DND-41 (cell line): ENCODE results near the gene HSPA12A.

Source experiments
- ATAC-seq: fragments of 200-7000 bp; cut with Tn5 transposase; 3 replicates; pipeline ENCODE4 v1.9.1; 2021; ENCODE audit warnings: low read depth; ENCODE audit not compliant: insufficient read depth
- DNase-seq: peaks from one replicate; pipeline ENCODE4 v3.0.0-alpha.2; 2020
- H2AFZ ChIP-seq: 2 replicates; pipeline ENCODE4 v1.6.0; 2012; ENCODE audit warnings: low read depth, low read length
- H3K27ac ChIP-seq: 2 replicates; pipeline ENCODE4 v1.5.1; 2012; ENCODE audit warnings: low read length, inconsistent platforms
- H3K27me3 ChIP-seq: fragments of 200-600 bp; sonication (generic); 2 replicates; pipeline ENCODE4 v1.6.0; 2012; ENCODE audit warnings: low read length, mild to moderate bottlenecking, inconsistent platforms; ENCODE audit not compliant: insufficient read depth, poor library complexity
- H3K36me3 ChIP-seq: 2 replicates; pipeline ENCODE4 v1.5.1; 2012; ENCODE audit warnings: low read length, inconsistent platforms; ENCODE audit not compliant: insufficient read depth
- H3K4me1 ChIP-seq: 2 replicates; pipeline ENCODE4 v1.5.1; 2012; ENCODE audit warnings: mild to moderate bottlenecking, low read length; ENCODE audit not compliant: insufficient read depth
- H3K4me2 ChIP-seq: 2 replicates; pipeline ENCODE4 v1.6.0; 2012; ENCODE audit warnings: mild to moderate bottlenecking, moderate library complexity, low read length, inconsistent platforms; ENCODE audit not compliant: insufficient read depth
- H3K4me3 ChIP-seq, 2 experiments: fragments of 200-600 bp in 1 of 2; shearing (Covaris generic) in 1 of 2; 2 replicates each; pipeline ENCODE4 v1.5.1; 2012 to 2016; ENCODE audit warnings: inconsistent platforms in 2 of 2, low read length in 2 of 2, mild to moderate bottlenecking in 2 of 2, low read depth in 1 of 2, moderate library complexity in 1 of 2
- H3K79me2 ChIP-seq: 2 replicates; pipeline ENCODE4 v1.6.0; 2012; ENCODE audit warnings: low read length, inconsistent platforms; ENCODE audit not compliant: insufficient read depth
- H3K9ac ChIP-seq: 2 replicates; pipeline ENCODE4 v1.6.0; 2012; ENCODE audit warnings: low read depth, mild to moderate bottlenecking, inconsistent platforms, low read length, moderate library complexity
- H3K9me3 ChIP-seq: 2 replicates; pipeline ENCODE4 v1.5.1; 2012; ENCODE audit warnings: low read length, moderate library complexity, mild to moderate bottlenecking, inconsistent platforms; ENCODE audit not compliant: insufficient read depth, severe bottlenecking
- H4K20me1 ChIP-seq: 2 replicates; pipeline ENCODE4 v1.6.0; 2012; ENCODE audit warnings: low read length; ENCODE audit not compliant: insufficient read depth
- EZH2 ChIP-seq: IDR thresholded peaks from 3 replicates; pipeline ENCODE4 v1.6.1; 2012; ENCODE audit warnings: borderline replicate concordance, low read depth, mild to moderate bottlenecking, moderate library complexity, low read length, inconsistent platforms; ENCODE audit not compliant: severe bottlenecking
- TF ChIP-seq, protein P1 (sequence below): IDR thresholded peaks from 2 replicates; pipeline ENCODE4 v1.5.1; 2012; ENCODE audit warnings: borderline replicate concordance, low read length, moderate library complexity, mild to moderate bottlenecking; ENCODE audit not compliant: poor library complexity, severe bottlenecking; ENCODE audit errors: extremely low read depth

The HSPA12A gene

DNA sequence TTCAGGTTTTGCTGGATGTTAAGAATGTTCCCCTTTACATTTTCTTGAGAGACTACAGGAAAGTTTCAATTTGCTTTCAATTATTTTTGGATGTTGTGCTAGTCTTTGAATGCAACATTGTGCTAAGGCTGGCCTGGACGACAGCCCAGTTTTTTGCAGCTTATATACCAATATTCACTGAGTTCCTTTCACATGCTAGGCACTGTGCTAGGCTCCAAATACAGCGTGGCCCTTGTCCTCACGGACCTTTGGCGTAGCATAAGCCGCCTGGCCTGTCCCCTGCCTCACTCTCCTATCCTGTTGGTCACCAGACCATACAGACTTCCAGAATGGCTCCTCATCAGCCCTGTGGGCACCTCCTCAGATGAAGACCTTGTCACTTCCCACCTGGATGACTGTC is 19.5 kb upstream of the HSPA12A start:
- no peaks in the 10 kb centered on the region for H3K79me2 ChIP-seq
- no peak overlapping the region for H3K4me2 ChIP-seq
- no peaks in the 10 kb centered on the region for H3K4me1 ChIP-seq
- no peak overlapping the region for H3K4me3 ChIP-seq
- no peak for TF ChIP-seq EZH2
- TF ChIP-seq, protein P1, sequence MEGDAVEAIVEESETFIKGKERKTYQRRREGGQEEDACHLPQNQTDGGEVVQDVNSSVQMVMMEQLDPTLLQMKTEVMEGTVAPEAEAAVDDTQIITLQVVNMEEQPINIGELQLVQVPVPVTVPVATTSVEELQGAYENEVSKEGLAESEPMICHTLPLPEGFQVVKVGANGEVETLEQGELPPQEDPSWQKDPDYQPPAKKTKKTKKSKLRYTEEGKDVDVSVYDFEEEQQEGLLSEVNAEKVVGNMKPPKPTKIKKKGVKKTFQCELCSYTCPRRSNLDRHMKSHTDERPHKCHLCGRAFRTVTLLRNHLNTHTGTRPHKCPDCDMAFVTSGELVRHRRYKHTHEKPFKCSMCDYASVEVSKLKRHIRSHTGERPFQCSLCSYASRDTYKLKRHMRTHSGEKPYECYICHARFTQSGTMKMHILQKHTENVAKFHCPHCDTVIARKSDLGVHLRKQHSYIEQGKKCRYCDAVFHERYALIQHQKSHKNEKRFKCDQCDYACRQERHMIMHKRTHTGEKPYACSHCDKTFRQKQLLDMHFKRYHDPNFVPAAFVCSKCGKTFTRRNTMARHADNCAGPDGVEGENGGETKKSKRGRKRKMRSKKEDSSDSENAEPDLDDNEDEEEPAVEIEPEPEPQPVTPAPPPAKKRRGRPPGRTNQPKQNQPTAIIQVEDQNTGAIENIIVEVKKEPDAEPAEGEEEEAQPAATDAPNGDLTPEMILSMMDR: no peak
- no peak overlapping the region for H3K27ac ChIP-seq
- H3K36me3 ChIP-seq: no peaks in the 10 kb centered on the region
- no peak overlapping the region for H3K9ac ChIP-seq
- DNase-seq (no peak), ATAC-seq (no peak)
- no peaks in the 10 kb centered on the region for H3K27me3 ChIP-seq
- H4K20me1 ChIP-seq: no peaks in the 10 kb centered on the region
- H3K9me3 ChIP-seq: no peaks in the 10 kb centered on the region
- H2AFZ ChIP-seq: no peak overlapping the region

DNA sequence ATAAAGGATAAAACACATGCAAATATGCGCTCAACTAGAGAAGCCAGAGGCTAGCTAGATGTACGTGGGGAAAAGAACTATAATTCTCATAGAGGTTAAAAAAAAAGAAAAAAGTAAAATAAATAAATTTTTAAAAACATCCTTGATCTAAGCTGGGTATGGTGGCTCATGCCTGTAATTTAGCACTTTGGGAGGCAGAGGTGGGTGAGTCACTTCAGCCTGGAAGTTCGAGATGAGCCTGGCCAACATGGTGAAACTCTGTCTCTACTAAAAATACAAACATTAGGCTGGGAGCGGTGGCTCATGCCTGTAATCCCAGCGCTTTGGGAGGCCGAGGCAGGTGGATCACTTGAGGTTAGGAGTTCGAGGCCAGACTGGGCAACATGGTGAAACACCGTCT is 18.6 kb upstream of the HSPA12A start:
- Histone ChIP-seq H3K9ac (no peak overlapping the region), H3K27me3 (no peaks in the 10 kb centered on the region), H2AFZ (no peak overlapping the region), H4K20me1 (no peaks in the 10 kb centered on the region), H3K27ac (no peak overlapping the region), H3K4me1 (no peaks in the 10 kb centered on the region), H3K9me3 (no peaks in the 10 kb centered on the region), H3K4me3 (no peak overlapping the region), H3K4me2 (no peak overlapping the region), H3K79me2 (no peaks in the 10 kb centered on the region), H3K36me3 (no peaks in the 10 kb centered on the region)
- ATAC-seq (no peak), DNase-seq (no peak)
- TF ChIP-seq, protein P1: no peak
- no peak for TF ChIP-seq EZH2

DNA sequence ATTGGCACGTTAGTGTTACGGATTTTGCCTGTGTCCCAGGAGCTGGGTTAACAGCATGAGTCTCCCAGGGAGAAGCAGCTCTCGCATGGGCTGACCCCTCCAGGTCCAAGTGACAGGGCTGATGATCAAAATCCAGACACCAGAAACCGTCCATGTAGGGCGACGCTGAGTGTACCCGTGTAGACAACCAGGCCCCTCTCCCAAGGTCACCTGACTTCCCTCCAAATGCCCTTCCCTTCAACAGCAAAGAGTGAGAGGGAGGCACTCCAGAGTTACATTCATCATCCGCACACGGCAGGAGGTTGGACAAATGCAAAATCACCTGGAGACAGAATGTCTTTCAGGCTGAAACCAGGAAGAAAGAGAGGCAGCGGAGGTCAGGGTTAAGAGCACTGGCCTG is 14.9 kb upstream of the HSPA12A start:
- no peak overlapping the region for H3K4me2 ChIP-seq
- H4K20me1 ChIP-seq: no peaks in the 10 kb centered on the region
- H3K9ac ChIP-seq: no peak overlapping the region
- no peaks in the 10 kb centered on the region for H3K79me2 ChIP-seq
- H3K36me3 ChIP-seq: no peaks in the 10 kb centered on the region
- H3K27ac ChIP-seq: no peak overlapping the region
- H3K4me1 ChIP-seq: no peaks in the 10 kb centered on the region
- TF ChIP-seq EZH2: no peak
- TF ChIP-seq, protein P1: no peak
- H3K27me3 ChIP-seq: no peaks in the 10 kb centered on the region
- H2AFZ ChIP-seq: no peak overlapping the region
- no peak for ATAC-seq
- H3K9me3 ChIP-seq: no peaks in the 10 kb centered on the region
- H3K4me3 ChIP-seq: no peak overlapping the region
- no peak for DNase-seq

DNA sequence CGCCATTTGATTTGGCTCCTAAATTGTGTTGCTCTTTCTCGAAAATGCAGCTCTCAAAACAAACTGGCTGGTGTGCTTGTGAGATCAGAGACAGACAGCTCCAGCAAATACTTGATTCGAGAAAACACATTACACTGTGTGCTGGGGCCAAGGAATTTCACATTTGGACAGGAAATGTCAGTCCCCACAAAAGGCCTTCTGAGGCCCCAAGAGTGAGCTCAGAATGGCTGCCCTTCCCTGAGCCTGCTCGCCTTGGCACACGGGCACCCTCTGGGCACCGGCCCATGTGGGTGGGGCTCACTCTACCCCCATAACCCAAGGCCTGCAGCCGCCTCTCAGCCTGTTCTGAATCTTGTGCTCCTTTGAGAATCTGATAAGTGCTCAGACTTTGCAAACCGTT is 13.9 kb upstream of the HSPA12A start:
- ATAC-seq (no peak), DNase-seq (no peak)
- Histone ChIP-seq H3K27ac (no peak overlapping the region), H3K9me3 (no peaks in the 10 kb centered on the region), H3K4me3 (no peak overlapping the region), H3K9ac (no peak overlapping the region), H3K27me3 (no peaks in the 10 kb centered on the region), H3K36me3 (no peaks in the 10 kb centered on the region), H3K79me2 (no peaks in the 10 kb centered on the region), H2AFZ (no peak overlapping the region), H4K20me1 (no peaks in the 10 kb centered on the region), H3K4me2 (no peak overlapping the region), H3K4me1 (no peaks in the 10 kb centered on the region)
- TF ChIP-seq, protein P1: no peak
- no peak for TF ChIP-seq EZH2
